CD4-positive, alpha-beta T cell treated with Interleukin-6 for 4 hours (primary cell): Measurements from ENCODE around the gene PNMA6A.
"Not testable (repeated sequence)": the region's sequence is repeated elsewhere in the genome, so short reads cannot be mapped to it uniquely, and the experiment has no call there.

Experiments
- DNase-seq: peaks from one replicate; pipeline ENCODE4 v3.0.0-alpha.2; 2020; ENCODE audit warnings: mixed read lengths

Gene PNMA6A

GRCh38 chrX:153077437-153078135 lies 5.3 kb downstream of the PNMA6A start:
- DNase-seq: not testable (repeated sequence)

GRCh38 chrX:153083238-153083923 lies 11.1 kb downstream of the PNMA6A start:
- not testable (repeated sequence) for DNase-seq

GRCh38 chrX:153102418-153102817 lies 30.2 kb downstream of the PNMA6A start:
- DNase-seq: no peak

- DNase-seq: not testable (repeated sequence)
Measured at GRCh38 chrX:153104959-153105358, 32.7 kb downstream of the PNMA6A start.

GRCh38 chrX:153106092-153106801 lies 34.0 kb downstream of the PNMA6A start:
- DNase-seq: not testable (repeated sequence)

GRCh38 chrX:153110735-153111134 lies 38.5 kb downstream of the PNMA6A start:
- not testable (repeated sequence) for DNase-seq

DNA sequence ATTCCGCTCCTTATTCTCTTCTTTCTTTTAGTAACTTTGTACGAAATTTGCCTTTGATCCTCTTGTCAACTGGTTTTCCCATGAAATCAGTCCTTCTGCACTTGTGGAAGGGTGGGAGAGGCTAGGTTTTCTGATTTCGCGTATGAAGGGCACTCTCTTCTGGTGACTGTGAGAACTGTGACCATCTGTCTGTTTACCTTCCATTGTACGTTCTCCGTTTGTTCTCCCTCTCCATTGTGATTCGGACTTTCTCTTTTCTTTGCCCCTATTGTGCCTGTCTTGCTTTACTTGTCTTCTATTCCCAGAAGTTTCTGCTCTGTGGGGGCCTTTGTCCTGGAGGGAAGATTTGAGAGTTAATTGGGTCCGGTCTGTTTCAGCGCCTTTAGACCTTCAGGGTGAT lies 41.6 kb downstream of the PNMA6A start:
- DNase-seq: not testable (repeated sequence)

GRCh38 chrX:153117754-153118153 lies 45.5 kb downstream of the PNMA6A start:
- not testable (repeated sequence) for DNase-seq

GRCh38 chrX:153120230-153120629 lies 48.0 kb downstream of the PNMA6A start:
- not testable (repeated sequence) for DNase-seq

GRCh38 chrX:153123468-153123867 lies 51.2 kb downstream of the PNMA6A start:
- not testable (repeated sequence) for DNase-seq
